DMS79 (cell line): Measurements from ENCODE around the gene HSPB9.

Experiments
- DNase-seq: peaks from one replicate; lab custom pipeline; 2025; lab: John Stamatoyannopoulos, UW

Gene HSPB9

DNA sequence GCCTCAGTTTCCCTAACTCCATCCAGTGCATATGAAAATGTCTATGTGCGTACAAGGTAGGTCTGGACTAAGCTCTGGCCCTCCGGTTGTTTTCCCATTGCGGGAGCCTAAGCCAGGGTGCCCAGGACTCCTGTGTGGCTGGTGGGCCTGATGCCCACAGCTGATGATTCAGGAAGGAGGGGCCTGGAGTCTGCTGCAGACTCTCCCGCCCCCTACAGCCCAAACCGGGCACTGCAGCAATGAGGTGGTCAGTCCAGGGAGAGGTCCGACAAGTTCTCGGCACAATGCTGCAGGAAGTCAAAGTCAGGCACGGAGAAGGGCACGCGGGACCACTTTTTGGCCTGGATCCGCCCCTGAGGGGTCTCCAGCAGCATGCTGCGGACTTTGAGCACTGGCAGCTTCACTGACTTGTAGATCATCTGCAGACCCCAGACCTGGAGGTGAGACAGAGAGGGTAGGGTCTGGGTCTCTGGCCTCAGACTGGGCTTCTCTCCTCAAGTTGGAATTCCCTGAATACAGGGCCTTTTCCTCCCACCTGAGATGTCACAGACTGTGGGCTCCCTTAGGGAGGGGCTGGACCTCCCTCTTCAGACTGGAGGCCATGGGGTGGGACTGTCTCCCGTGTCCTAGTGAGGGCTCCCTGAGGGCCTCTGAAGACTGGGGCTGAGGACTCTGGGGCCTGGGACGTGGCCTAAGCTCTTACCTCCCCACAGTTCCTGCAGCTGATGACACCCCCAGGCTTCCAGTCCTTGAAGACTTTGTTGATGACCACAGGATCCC lies 20.9 kb upstream of the HSPB9 start:
- DNase-seq, result no peak

DNA sequence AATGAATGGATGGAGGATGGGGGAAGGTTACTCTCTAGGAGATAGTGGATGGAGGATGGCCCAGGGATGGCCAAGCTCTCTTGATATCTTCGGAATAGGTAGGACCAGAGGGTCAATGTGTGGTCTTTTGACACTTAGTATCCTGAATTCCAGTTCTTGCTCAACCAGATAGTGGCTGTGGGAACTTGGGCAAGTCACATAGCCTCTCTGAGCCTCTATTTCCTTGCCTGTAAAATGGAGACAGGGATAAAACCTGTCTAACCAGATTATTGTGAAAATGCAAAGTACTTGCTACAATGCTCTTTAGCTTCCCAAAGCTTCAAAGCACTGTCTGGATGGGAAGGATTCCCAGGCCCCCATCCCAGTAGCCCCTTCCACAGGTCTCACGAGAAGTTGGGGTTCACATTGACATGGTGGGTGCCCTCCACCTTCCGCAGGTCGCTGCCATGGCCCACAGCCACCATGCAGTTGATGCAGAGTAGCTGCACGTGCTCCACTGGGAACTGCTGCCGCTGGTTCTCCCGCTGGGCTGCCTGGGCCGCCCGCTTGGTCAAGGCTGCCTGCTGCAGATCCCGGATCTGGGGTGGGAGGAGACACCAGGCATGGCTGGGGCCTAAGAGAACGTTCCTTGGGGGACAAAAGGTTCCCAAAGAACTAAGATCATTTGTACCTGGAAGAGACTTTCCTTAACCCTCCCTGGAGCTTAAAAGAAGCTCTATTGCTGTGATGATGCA lies 19.2 kb upstream of the HSPB9 start:
- no peak for DNase-seq

DNA sequence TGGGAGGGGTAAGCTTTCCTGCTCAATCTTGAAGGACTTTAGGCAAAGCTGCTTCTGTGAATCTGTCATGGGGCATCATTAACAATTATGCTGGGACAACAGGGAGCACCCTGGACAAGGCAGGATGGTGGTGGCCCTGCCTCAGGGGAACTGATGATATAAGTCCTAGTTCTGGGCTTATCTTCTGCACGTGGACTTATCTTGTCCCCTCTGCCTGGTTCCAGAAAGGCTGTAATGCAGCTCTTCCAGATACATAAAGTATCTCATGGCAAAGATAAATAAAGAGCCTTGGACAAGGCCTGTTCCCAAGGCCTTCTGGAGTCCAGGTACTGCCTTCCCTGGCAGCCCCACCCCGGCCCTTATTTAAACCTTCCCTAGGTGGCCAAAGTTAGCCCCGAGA lies 18.3 kb upstream of the HSPB9 start:
- no peak for DNase-seq

GRCh38 chr17:42106009-42106408 lies 16.6 kb upstream of the HSPB9 start:
- no peak for DNase-seq

GRCh38 chr17:42107124-42107523 lies 15.5 kb upstream of the HSPB9 start:
- DNase-seq, result no peak

- DNase-seq, result no peak
Observed at GRCh38 chr17:42107597-42108576, 14.7 kb upstream of the HSPB9 start.

DNA sequence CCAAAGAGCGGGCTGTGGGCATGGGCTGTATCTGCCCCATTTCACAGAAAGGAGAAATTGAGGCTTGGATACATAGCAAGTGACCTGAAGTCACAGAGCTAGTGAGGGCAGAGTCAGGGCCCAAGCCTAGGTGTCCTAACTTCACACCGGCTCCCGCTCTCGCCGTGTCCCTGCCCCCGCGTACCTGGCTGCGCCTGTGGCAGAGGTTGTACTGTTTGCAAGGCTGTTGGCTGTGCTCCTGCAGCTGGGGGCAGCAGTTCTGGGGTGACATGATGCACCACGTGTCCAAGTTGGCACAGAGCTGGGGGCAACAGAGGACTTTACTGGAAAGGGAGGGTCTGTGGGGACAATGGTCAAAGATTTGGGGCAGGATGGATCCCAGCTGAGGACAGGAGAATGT lies 13.5 kb upstream of the HSPB9 start:
- no peak for DNase-seq

DNA sequence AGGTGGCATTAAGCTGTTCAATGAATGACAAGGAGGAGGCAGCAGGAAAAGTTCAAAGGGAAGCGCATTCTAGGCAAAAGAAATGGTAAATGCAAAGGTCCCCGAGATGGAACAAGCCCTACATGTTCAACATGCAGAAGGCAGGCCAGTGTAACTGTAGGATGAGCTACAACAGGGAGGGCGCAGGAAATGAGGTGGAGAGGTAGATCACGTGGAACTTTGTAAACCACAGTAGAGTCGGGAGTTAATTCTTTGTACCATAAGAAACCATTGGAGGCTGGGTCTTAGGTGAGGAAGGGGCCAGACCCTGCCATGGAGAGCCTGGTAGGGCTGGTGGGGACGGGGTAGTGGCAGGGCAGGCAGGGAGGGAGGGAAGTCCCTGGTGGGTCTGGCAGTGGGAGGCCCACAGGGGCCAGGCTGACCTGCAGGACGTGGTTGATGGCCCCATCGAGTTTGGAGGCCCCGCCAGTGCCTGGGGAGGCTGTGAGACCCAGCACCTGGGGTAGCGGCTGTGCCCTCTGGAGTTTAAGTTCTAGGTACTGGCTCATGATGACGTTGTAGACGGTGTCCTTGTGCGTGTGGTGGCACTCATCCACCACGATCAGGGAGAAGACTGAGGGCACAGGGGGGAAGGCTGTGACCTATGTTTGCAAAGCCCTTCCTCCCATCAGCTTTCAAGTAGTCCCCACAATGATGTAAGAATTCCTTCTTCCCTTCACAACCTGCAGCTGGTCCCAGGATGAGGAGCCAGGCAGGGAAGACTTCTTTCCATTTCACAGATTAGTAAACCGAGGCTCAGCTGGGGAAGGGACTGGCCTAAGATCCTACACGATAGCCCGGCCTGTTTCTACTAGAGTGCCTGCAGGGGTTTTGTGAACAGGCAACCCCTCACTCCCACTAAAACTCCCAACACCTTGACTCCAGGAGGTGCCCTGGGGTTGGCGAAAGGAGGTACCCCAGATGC lies 12.0 kb upstream of the HSPB9 start:
- no peak for DNase-seq

GRCh38 chr17:42111265-42111636 lies 11.4 kb upstream of the HSPB9 start:
- DNase-seq, result no peak

DNA sequence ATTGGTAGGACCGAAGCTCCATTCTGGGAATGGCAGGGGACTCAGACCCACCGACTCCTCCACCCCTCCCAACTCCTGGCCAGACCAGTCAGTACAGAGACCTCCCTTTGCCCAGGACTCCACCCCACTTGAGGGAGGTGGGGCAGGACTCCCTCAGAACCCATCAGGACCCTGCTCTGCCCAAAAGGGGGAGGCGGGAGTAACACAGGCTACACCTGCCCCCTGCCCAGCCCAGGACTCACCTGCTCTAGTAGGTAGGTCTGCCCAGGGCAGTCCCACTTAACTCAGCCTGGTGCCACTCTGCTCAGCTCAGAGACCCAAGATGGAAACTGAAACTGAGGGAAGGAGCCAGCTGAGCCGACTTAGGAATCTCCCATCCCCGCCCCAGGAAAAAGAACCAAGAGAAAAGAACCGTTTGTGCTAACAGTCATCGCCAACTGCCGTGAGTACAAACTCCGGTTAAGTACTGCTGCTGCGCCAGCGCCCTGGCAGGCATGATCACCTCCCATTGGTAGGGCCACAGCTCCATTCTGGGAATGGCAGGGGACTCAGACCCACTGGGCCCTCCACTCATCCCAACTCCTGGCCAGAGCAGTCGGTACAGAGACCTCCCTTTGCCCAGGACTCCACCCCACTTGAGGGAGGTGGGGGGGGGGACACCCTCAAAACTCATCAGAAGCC lies 10.6 kb upstream of the HSPB9 start:
- DNase-seq, result peak; percentile 71

DNA sequence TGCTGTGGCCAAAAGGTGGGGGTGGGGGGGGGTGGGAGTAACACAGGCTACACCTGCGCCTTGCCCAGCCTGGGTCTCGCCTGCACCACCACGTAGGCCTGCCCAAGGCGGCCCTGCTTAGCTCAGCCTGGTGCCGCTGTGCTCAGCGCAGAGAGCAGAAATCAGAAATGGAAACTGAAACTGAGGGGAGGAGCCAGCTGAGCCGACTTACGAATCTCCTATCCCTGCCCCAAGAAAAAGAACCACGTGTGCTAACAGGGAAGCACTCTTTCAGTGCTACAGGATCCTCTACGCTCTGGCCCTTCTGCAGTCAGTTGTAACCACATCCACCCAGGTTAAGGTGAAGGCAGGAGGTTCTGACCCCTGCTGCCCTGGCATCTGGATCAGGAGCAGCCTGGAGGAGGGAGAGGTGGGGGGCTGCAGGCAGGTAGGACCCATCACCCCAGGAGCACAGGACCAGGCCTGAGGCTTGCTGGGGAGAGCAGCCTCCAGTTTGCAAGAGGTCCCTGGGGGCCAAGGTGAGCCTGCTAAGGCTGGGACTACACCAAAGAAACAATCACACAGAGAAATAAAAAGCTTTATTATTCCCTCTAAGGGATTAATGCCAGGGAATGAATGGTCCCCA lies 9.9 kb upstream of the HSPB9 start, which contains the start of gene DHX58:
TSS of gene DHX58 (minus strand) at position 163 of the 625 bp plus-strand sequence. CDS start 822 bp downstream, outside the sequence.
- peak; percentile 84 for DNase-seq

- no peak for DNase-seq
Observed at GRCh38 chr17:42113293-42114069, 9.1 kb upstream of the HSPB9 start.

DNA sequence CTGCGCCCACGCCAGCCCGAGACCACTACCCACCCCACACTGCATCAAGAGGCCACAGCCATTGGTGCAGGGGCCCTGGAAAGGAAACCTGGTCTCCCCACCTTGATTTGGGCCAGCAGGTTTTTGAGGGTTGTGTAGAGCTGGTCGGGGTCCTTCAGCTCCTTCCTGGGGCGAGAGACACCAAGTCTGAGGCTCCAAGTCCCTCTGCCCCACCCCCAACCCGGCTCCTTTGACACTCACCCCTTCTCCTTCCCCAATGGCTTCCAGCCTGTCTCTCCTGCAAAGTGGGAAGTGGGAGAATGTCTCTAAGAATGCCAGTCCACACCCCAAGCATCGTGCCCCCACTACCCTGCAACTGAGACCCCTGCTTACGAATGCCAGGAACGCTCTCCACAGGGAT lies 8.5 kb upstream of the HSPB9 start:
- no peak for DNase-seq

DNA sequence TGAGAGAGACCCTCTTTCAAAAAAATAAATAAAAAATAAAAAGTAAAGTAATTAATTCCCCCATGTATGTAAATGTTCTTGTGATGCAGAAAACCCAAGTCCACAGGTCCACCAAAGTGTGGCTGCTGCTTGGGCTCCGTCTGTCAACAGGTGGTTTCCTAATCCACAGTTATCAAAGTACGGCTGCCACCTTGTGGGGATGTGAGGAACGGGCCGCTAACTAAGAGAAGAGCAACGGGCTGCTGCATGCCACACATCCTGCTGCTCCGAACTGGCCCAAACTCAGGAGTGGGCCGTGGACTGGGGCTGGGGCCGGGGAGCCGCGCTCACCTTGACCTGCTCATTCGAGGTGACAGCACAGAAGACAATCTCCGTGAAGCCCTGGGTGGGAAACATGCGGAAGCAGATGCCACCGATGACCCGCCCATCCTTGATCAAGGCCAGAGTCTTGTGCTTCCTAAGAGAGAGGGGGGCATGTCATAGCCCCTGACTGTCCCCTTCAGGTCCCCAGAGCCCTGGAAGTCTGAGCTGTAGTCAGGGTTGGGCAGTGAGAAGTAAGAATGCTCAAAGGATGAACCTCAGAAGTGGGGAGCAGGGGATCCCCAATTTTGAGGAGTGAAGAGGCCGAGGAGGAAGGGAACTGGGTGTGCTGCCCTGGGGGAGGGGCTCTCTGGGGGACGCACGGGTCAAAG lies 5.8 kb upstream of the HSPB9 start:
- DNase-seq, result peak; percentile 32

GRCh38 chr17:42117397-42118125 lies 5.0 kb upstream of the HSPB9 start:
- no peak for DNase-seq

GRCh38 chr17:42118126-42118510 lies 4.5 kb upstream of the HSPB9 start:
- no peak for DNase-seq

DNA sequence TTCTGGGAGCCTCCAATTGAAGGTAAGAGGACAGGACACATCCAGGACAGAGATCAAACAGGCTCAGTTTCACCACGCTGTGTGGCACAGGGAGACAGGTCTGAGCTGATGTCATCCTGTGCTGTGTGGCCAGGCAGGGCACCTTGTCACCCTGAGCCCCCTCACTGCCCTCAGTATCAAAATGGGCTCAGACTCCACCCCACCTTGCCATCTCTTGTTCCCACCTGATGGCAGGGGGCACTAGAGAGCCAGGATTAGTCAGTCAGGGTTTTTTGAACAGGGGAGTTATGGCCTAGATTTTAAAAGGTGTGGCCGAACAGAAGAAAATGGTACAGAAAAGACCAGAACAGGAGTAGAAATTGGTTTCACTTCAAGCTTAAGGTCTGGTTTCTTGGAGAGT lies 4.1 kb upstream of the HSPB9 start:
- no peak for DNase-seq

DNA sequence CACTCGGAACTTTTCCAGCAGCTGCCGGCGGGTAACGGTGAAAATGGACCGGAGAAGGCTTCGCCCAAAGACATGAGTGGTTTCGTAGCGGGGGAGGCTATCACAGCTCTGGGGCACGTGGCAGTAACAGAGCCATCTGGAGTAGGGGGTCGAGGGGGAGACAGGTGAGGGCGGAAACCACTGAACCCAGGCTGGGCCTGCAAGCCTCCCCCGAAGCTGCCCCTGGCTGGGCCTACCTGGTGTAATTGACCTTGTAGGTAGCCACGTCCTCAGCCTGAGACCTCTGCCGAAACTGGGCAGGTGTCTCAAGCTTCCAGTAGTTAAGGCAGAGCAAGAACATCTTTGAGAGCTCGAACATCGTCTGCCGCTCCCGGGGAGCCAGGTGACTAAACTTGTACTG lies 3.3 kb upstream of the HSPB9 start:
- DNase-seq, result no peak
